GM19025 (cell line): Measurements from ENCODE around the gene SSTR1.

Source experiments
- ATAC-seq: cut with Tn5 transposase; IDR thresholded peaks from one replicate; pipeline ENCODE4 v1.9.1; 2021; ENCODE audit warnings: mild to moderate bottlenecking, low read depth, moderate library complexity; ENCODE audit not compliant: unreplicated experiment

SSTR1 gene

DNA sequence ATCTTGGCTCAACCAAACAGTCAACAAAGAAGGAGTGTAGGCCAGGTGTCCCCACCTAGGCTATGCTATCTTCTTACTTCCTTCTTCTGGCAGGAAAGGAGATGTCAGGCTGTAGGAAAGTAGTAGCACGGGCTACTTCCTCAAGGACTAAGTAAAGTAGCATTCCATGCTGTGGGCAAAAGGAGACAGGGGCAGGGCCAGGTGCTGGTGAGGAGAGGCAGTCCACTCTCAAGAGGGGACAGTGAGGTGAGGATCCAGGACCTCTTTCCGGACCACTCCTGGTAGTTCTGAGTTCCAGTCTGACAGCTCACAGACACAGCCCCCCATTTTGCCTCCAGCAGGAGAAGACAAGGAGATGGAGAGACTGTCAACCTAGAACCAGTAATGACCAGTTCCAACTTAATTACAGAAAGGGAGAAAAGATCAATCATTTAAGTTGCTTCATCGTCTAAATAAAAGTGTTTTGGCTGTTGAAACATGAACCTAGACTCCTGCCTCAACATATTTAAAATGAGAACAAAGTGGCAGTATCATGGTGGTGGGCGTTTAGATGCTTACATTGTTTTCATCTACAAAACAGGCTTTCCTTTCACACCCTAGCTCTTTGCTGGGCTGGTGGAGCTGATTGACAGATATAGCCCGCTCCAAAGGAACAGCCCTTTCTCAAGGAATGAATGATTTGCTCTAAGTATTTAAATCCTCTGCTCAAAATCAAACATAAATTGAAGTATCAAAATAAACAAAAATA lies 5.1 kb upstream of the SSTR1 start:
- ATAC-seq = no peak

DNA sequence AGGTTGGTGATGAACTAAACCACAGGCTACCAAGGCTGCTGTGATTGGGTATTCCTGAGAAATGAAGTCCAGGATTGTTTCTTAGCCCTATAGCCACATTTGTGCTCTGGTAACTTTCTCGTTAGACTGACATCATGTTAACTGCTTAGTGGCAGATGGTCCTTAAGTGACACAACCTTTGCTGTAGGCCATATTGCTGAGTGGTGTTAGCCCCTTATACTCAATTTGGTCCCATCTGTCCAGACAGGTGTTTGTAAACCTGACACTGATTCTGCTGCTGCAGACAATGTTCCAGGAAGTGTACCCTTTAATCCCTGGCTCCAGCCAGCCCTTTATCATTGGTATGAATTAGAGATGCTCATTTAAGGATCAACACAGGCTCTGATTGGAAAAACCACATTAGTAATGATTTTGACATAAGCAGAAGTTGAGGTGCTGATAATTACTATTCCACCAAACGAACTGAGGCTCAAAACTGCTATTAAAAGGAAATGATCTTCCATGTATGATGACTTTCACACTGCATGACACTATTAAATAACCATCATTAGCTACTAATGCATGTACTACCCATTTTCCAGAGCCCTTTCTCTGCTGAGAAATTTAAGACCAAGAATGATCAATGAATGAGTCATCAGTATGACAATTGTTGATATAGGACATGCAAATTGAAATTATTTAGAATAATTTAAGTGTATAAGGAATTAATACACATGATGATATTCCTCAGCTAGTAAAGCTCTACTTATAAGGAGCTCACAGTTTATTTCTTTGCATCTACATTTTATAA lies 3.6 kb upstream of the SSTR1 start:
- no peak for ATAC-seq

DNA sequence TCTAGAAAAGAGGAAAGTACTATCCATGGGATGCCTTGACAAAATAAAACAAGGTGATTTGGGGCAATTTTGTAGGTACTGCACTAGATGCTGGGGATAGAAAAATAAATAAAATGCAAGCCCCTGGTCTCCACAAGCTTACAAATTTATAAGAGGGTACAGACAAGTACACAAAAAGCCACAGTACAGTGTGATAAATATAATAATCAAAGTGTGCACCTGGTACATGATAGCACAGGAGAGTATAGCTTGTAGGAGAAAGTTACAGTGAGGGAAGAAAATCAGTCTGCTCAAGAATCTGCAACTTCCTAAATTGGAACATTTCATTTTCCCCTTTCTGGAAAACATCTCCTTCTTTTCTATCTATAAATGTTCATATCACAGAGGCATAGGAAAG lies 3.0 kb upstream of the SSTR1 start:
- no peak for ATAC-seq

DNA sequence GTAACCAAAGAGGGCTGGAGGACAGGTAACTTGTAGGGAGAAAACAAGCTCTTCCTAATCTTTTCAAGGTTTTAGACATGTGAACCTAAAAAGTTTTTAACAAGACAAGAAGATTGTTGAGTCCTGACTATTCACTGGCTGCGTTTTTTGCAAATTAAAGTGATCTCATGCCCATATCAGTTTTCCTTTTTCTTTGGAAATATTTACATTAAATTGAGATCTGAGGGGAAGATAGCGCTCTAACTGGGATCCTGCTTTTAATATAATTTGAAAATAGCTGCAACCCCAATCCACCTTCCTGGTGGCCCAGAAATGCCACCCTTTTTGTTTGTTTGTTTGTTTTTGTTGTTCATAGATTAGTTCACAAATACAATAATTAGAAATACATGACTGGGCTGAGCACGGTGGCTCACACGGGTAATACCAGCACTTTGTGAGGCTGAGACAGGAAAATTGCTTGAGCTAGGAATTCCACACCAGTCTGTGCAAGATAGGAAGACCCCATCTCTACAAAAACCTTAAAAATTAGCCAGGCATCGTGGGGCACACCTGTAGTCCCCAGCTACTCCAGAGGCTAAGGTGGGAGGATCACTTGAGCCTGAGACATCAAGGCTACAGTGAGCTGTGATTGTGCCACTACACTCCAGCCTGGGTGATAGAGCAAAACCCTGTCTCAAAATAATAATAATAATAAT lies 2.4 kb upstream of the SSTR1 start:
- no peak for ATAC-seq

DNA sequence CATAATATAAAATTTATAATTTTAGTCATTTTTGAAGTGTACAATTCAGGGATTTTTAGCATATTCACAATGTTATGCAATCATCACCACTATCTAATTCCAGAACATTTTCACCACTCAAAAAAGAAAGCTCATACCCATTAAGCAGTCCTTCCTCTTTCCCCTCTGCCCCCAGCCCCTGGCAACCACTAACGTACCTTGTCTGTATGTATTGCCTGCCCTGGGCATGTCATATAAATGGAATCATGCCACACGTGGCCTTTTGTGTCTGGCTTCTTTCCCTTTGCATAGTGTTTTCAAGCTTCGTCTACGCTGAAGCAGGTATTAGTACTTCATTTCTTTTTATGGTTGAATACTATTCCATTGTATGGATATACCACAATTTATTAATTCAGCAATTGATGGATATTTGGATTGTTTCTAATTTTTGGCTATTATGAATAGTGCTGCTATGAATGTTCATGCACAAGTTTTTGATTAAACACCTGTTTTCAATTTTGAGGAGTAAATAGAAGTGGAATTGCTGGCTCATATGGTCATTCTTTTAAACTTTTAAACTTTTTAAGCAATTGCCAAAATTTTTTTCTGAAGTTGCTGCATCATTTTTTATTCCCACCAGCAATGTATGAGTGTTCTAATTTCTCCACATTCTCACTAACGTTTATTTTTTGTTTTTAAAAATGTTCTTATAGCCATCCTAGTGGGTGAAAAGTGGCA lies 1.6 kb upstream of the SSTR1 start:
- no peak for ATAC-seq

DNA sequence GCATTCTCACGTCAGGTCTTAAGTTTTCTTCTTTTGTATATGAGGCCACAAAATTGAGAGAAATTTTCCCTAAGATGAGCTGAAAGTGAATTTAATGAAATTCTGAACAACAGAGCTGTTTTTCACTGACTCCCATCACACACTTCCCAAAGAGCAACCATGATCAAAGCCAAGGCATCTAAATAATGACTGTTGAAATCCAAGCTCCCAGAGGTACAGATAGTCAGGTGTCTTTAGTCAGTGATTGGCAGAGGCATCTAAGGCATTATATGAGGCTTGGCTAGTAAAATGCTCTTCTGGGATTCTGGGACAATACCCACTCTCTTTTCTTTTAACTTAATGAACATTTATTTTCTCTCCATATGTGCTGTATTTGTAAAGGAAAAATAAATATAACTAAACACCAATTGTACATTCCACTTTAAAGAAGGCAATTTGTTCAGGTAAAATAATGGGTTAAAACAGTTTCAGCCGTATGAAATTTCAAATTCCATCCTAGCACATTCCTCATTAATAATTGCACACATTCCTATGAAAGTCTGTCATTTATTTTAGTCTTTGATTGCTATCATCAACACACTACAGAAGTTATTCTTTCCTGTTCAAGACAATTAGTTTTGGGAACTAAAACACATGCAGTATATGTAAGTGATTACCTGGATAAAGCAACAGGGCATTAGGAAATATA lies 871 bp upstream of the SSTR1 start:
- ATAC-seq = no peak

DNA sequence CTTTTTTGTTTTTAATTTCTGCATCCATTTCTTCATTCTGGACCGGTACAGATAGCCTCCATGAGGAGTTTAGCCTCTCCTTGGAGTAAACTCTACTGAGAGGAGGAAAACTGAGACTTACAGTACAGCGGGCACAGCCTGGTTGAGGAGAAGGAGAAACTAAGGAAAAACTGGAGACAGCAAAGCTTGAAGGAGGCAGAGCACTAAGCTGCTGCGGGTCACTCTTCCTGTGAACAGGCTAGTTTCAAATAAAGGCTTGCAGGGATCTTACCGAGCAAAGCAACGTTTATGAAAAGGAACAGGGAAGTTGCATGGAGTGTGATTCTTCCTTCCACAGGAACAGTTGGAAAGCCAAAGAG lies 348 bp upstream of the SSTR1 start:
- ATAC-seq = no peak

DNA sequence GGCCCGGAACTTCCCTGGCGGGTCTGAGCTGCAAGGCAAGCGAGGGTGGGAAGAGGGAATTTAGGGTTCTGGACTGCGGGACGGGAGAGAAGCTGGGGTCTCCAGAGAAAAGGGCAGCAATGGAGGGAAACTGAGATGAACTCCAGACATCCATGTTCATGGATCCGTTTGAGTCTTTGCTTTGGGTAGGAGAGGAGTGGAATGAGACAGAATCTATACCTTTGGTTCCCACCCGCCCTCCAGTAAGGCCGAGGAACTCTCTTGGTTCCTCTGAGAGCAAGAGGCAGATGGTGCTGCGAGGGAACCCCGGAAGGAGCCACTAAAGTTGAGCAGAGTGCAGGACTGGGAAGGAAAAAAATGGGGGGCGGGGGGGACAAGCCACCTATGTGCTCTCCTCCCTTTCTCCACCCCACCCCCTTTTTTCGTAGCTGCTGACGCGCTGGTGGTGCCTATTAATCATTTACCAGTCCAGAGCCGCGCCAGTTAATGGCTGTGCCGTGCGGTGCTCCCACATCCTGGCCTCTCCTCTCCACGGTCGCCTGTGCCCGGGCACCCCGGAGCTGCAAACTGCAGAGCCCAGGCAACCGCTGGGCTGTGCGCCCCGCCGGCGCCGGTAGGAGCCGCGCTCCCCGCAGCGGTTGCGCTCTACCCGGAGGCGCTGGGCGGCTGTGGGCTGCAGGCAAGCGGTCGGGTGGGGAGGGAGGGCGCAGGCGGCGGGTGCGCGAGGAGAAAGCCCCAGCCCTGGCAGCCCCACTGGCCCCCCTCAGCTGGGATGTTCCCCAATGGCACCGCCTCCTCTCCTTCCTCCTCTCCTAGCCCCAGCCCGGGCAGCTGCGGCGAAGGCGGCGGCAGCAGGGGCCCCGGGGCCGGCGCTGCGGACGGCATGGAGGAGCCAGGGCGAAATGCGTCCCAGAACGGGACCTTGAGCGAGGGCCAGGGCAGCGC lies 1.2 kb downstream of the SSTR1 start:
- no peak for ATAC-seq

DNA sequence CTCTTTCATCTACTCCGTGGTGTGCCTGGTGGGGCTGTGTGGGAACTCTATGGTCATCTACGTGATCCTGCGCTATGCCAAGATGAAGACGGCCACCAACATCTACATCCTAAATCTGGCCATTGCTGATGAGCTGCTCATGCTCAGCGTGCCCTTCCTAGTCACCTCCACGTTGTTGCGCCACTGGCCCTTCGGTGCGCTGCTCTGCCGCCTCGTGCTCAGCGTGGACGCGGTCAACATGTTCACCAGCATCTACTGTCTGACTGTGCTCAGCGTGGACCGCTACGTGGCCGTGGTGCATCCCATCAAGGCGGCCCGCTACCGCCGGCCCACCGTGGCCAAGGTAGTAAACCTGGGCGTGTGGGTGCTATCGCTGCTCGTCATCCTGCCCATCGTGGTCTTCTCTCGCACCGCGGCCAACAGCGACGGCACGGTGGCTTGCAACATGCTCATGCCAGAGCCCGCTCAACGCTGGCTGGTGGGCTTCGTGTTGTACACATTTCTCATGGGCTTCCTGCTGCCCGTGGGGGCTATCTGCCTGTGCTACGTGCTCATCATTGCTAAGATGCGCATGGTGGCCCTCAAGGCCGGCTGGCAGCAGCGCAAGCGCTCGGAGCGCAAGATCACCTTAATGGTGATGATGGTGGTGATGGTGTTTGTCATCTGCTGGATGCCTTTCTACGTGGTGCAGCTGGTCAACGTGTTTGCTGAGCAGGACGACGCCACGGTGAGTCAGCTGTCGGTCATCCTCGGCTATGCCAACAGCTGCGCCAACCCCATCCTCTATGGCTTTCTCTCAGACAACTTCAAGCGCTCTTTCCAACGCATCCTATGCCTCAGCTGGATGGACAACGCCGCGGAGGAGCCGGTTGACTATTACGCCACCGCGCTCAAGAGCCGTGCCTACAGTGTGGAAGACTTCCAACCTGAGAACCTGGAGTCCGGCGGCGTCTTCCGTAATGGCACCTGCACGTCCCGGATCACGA lies 2.2 kb downstream of the SSTR1 start:
- ATAC-seq = no peak

DNA sequence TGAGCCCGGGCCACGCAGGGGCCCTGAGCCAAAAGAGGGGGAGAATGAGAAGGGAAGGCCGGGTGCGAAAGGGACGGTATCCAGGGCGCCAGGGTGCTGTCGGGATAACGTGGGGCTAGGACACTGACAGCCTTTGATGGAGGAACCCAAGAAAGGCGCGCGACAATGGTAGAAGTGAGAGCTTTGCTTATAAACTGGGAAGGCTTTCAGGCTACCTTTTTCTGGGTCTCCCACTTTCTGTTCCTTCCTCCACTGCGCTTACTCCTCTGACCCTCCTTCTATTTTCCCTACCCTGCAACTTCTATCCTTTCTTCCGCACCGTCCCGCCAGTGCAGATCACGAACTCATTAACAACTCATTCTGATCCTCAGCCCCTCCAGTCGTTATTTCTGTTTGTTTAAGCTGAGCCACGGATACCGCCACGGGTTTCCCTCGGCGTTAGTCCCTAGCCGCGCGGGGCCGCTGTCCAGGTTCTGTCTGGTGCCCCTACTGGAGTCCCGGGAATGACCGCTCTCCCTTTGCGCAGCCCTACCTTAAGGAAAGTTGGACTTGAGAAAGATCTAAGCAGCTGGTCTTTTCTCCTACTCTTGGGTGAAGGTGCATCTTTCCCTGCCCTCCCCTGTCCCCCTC lies 3.0 kb downstream of the SSTR1 start:
- ATAC-seq = no peak

DNA sequence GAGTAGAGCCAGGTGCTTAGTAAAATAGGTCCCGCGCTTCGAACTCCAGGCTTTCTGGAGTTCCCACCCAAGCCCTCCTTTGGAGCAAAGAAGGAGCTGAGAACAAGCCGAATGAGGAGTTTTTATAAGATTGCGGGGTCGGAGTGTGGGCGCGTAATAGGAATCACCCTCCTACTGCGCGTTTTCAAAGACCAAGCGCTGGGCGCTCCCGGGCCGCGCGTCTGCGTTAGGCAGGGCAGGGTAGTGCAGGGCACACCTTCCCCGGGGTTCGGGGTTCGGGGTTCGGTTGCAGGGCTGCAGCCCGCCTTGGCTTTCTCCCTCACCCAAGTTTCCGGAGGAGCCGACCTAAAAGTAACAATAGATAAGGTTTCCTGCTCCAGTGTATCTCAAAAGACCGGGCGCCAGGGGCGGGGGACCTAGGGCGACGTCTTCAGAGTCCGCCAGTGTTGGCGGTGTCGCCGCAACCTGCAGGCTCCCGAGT lies 3.6 kb downstream of the SSTR1 start:
- no peak for ATAC-seq

DNA sequence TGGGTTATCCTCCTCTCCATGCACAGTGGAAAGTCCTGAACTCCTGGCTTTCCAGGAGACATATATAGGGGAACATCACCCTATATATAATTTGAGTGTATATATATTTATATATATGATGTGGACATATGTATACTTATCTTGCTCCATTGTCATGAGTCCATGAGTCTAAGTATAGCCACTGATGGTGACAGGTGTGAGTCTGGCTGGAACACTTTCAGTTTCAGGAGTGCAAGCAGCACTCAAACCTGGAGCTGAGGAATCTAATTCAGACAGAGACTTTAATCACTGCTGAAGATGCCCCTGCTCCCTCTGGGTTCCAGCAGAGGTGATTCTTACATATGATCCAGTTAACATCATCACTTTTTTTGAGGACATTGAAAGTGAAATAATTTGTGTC lies 4.4 kb downstream of the SSTR1 start:
- ATAC-seq = no peak

DNA sequence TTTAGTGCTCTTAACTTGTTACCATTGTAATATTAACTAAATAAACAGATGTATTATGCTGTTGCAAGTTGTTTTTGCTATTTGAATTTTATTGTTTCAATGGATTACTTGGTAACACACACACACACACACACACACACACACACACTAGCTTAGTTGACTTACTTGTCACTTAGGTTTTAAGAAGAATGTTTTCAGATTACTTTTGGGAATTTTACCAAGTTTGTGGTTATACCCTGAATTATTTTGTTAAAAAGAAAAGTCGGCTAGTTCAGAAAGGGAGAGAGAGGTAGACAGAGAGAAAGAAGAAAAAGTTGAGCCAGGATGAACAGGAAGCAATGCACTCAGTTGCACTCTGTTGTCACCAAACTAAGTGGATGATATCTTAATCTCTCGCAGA lies 5.3 kb downstream of the SSTR1 start:
- no peak for ATAC-seq

DNA sequence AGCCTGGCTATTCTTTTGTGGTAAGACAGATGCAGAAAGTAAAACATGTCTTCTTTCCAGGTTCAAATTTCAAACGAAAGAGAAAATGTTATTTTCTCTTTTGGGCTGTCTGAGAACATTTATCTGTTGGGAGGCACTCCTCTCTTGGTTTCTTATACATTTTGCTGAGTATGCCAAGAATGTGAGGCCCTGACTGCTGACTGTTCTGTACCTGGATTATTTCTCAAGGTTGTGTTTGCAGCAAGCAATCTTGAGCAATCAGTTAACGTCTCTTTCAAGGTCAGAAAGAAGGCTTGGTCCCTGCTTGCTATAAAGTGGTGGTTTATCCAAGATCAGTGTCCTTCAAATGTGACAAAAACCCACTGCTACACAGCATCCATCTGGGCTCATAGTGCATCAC lies 9.8 kb downstream of the SSTR1 start:
- no peak for ATAC-seq

DNA sequence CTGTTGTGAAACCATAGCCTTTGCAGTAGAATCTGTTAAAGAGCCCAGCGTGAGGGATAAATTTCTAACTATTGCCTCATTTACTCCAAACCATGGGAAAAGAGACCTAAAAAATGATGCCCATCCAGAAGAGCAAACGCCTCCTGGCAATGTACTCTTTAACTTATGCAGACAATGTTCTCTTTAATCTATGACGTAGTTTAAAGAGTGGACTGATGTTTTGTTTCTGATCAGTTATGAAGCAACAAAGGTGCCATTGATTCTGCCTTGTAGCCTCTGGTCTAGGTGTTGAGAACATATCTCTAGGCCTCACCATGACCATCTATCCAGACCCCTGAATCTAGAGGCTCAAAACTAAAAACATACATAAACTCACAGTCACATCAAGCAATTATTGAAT lies 13.4 kb downstream of the SSTR1 start:
- ATAC-seq = no peak

DNA sequence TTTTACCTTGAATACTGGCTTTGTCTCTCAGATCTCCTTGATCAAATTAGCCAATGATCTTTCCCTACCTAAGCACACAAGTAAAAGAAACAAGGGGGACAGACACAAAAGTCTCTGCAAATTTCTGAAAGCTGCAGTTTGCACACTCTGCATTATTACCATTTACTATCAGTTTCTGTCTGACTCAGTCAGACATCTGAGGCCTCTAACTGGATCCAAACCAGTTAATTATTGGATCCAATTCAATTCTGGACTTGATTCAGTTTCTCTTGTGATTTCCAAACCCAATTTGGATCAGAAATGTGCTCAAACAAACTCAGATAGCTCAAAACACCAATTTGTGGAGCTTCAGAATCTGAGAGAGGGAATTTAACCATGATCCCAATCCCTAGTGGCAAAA lies 16.6 kb downstream of the SSTR1 start:
- no peak for ATAC-seq

DNA sequence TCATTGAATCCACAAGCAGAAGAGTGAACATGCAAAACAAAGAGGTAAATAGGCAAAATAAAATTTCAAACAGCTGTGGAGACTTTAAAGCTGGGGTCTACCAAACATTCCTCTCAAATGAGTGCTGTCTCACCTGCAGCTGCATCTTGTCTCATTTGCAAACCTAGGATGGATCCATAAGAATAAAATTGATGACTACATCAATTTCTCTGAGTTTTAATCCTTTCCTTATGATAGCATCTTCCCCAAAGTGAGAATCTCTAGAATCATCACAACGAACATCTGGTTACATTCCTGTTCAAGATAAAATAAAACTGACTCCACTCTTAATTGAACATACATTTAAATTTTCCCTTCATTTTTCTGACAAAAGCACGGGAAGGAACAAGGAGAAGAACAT lies 18.2 kb downstream of the SSTR1 start:
- no peak for ATAC-seq

DNA sequence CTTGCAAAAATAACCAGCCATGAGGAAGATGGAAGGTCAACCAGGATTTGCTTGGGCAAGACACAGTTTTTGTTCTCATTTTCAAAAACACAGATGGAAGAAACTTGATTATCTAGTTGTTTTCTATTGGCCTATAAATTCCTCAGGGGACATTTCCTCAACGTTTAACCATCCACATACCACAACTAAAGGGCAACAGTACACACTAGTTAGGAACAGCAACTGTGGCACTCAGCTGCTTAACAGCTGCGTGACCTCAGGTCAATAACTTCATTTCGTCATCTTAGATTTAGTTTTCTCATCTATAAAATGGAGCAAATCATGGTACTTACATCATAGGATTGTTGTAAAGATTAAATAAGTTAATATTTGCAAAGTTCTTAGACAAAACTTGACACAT lies 18.7 kb downstream of the SSTR1 start:
- no peak for ATAC-seq
